Activated T-cell treated with anti-CD3 and anti-CD28 coated beads for 48 hours (primary cell): Measurements from ENCODE around the gene UBAP2L.
"Not testable (repeated sequence)": the region's sequence is repeated elsewhere in the genome, so short reads cannot be mapped to it uniquely, and the experiment has no call there.

ENCODE experiments used
- DNase-seq: peaks from one replicate; pipeline ENCODE4 v3.0.0-alpha.2; 2020; ENCODE audit warnings: low read depth

The UBAP2L gene

GRCh38 chr1:154205778-154206177 lies 15.0 kb upstream of the UBAP2L start:
- DNase-seq: not testable (repeated sequence)

GRCh38 chr1:154206196-154206595 lies 14.6 kb upstream of the UBAP2L start, which contains the start of gene CFAP141:
Gene CFAP141, minus strand, starts transcription at chr1:154206333. Its CDS starts 26 bp downstream, at chr1:154206307.
- no peak for DNase-seq

GRCh38 chr1:154207262-154207661 lies 13.5 kb upstream of the UBAP2L start:
- no peak for DNase-seq

- no peak for DNase-seq
Observed at GRCh38 chr1:154208677-154209388, 11.9 kb upstream of the UBAP2L start.

- no peak for DNase-seq
Observed at GRCh38 chr1:154212083-154212482, 8.7 kb upstream of the UBAP2L start.

- DNase-seq: no peak
Observed at GRCh38 chr1:154213274-154213673, 7.5 kb upstream of the UBAP2L start.

GRCh38 chr1:154218545-154218944 lies 2.2 kb upstream of the UBAP2L start:
- no peak for DNase-seq

GRCh38 chr1:154219541-154219940 lies 1.2 kb upstream of the UBAP2L start:
- no peak for DNase-seq

- DNase-seq: no peak
Observed at GRCh38 chr1:154220970-154221277, 169 bp downstream of the UBAP2L start.

- DNase-seq: peak; percentile 36
Observed at GRCh38 chr1:154221278-154222001, 685 bp downstream of the UBAP2L start.

GRCh38 chr1:154222518-154222917 lies 1.8 kb downstream of the UBAP2L start:
- DNase-seq: no peak

- DNase-seq: no peak
Observed at GRCh38 chr1:154222918-154223317, 2.2 kb downstream of the UBAP2L start.

- no peak for DNase-seq
Observed at GRCh38 chr1:154223621-154224020, 2.9 kb downstream of the UBAP2L start.

GRCh38 chr1:154225370-154225769 lies 4.6 kb downstream of the UBAP2L start:
- no peak for DNase-seq

GRCh38 chr1:154231112-154231511 lies 10.4 kb downstream of the UBAP2L start:
- not testable (repeated sequence) for DNase-seq

- DNase-seq: not testable (repeated sequence)
Observed at GRCh38 chr1:154233127-154233526, 12.4 kb downstream of the UBAP2L start.

GRCh38 chr1:154236855-154237254 lies 16.1 kb downstream of the UBAP2L start:
- no peak for DNase-seq

- no peak for DNase-seq
Observed at GRCh38 chr1:154237435-154237834, 16.7 kb downstream of the UBAP2L start.

- DNase-seq: no peak
Observed at GRCh38 chr1:154237880-154238506, 17.2 kb downstream of the UBAP2L start.

- DNase-seq: no peak
Observed at GRCh38 chr1:154239491-154239890, 18.7 kb downstream of the UBAP2L start.

GRCh38 chr1:154240294-154240833 lies 19.6 kb downstream of the UBAP2L start:
- DNase-seq: no peak

GRCh38 chr1:154241703-154242351 lies 21.1 kb downstream of the UBAP2L start:
- DNase-seq: no peak
